OCI-LY7 (cell line): Measurements from ENCODE around the gene OPRM1. TPM values are rescaled to one million over a fixed set of nuclear protein-coding genes. Genes with fewer than 3 reads are reported as not detected.
"Not testable (repeated sequence)": the region's sequence is repeated elsewhere in the genome, so short reads cannot be mapped to it uniquely, and the experiment has no call there.

Experiments used
- BruUV-seq: library from RNA; stranded (reverse); fragments of 400-500 nt; replicated peaks from 2 replicates; lab custom pipeline; 2021; lab: Mats Ljungman, UMichigan
- CTCF ChIA-PET: fragments of 300-600 bp; sonication (Branson Sonifier 250); formaldehyde crosslinking; loops from one replicate; lab custom pipeline; 2022; ENCODE audit warnings: antibody characterized with exemption; ENCODE audit not compliant: unreplicated experiment; lab: Charles Lee
- POLR2A ChIA-PET: fragments of 300-600 bp; sonication (Branson Sonifier 250); formaldehyde crosslinking; loops from one replicate; lab custom pipeline; 2022; ENCODE audit warnings: antibody characterized with exemption; lab: Charles Lee
- DNase-seq: peaks from one replicate; pipeline ENCODE4 v3.0.0-alpha.2; 2015; ENCODE audit warnings: low spot score
- H2AFZ ChIP-seq: fragments of 200-600 bp; sonication (generic), shearing (Covaris generic); 2 replicates; pipeline ENCODE4 v1.6.1; 2014; ENCODE audit warnings: mild to moderate bottlenecking, antibody characterized with exemption, low read length, moderate library complexity
- H3K27ac ChIP-seq: fragments of 200-600 bp; sonication (generic); 2 replicates; pipeline ENCODE4 v1.5.1; 2014; ENCODE audit warnings: mixed run types, low read depth, mild to moderate bottlenecking, moderate library complexity, low read length, inconsistent platforms; ENCODE audit not compliant: poor library complexity, severe bottlenecking
- H3K36me3 ChIP-seq: fragments of 200-600 bp; sonication (generic); 2 replicates; pipeline ENCODE4 v1.6.1; 2014; ENCODE audit warnings: mild to moderate bottlenecking, antibody characterized with exemption, low read length, moderate library complexity, mixed read lengths; ENCODE audit not compliant: insufficient read depth
- H3K4me1 ChIP-seq: fragments of 200-600 bp; sonication (generic); 2 replicates; pipeline ENCODE4 v1.5.1; 2014; ENCODE audit warnings: mild to moderate bottlenecking, low read length; ENCODE audit not compliant: insufficient read depth, poor library complexity, severe bottlenecking
- H3K4me2 ChIP-seq: fragments of 200-600 bp; sonication (generic); 2 replicates; pipeline ENCODE4 v1.6.1; 2014; ENCODE audit warnings: mild to moderate bottlenecking, low read length
- H3K4me3 ChIP-seq: fragments of 200-600 bp; sonication (generic); 2 replicates; pipeline ENCODE4 v1.5.1; 2014; ENCODE audit warnings: mild to moderate bottlenecking, low read depth, low read length; ENCODE audit not compliant: poor library complexity, severe bottlenecking
- H3K79me2 ChIP-seq: fragments of 200-600 bp; sonication (generic); 2 replicates; pipeline ENCODE4 v1.6.1; 2016; ENCODE audit warnings: low read depth, mild to moderate bottlenecking, low read length, moderate library complexity, mixed read lengths; ENCODE audit not compliant: insufficient read depth
- H3K9me2 ChIP-seq: fragments of 200-600 bp; sonication (generic); 2 replicates; pipeline ENCODE4 v1.6.1; 2016; ENCODE audit warnings: mild to moderate bottlenecking, low read length, mixed read lengths; ENCODE audit not compliant: insufficient read depth
- H3K9me3 ChIP-seq: fragments of 200-600 bp; sonication (generic); 2 replicates; pipeline ENCODE4 v1.6.1; 2014; ENCODE audit warnings: mild to moderate bottlenecking, mixed run types, low read length, mixed read lengths
- H4K20me1 ChIP-seq: fragments of 200-600 bp; sonication (generic); 2 replicates; pipeline ENCODE4 v1.6.1; 2014; ENCODE audit warnings: mild to moderate bottlenecking, antibody characterized with exemption, low read length, moderate library complexity, mixed read lengths; ENCODE audit not compliant: insufficient read depth
- EZH2phosphoT487 ChIP-seq: fragments of 200-600 bp; sonication (generic); IDR thresholded peaks from 2 replicates; pipeline ENCODE4 v1.6.1; 2018; ENCODE audit warnings: low read depth, borderline replicate concordance, mild to moderate bottlenecking, mixed run types, antibody characterized with exemption, low read length, moderate library complexity, mixed read lengths
- intact Hi-C: fragments of 100-400 bp; cut with micrococcal nuclease; formaldehyde crosslinking; loops from one replicate; pipeline ENCODE4 v1.10.0; 2022; ENCODE audit not compliant: unreplicated experiment
- total RNA-seq, 2 experiments: library from RNA; depleted of rRNA in 1 of 2; stranded (reverse); fragments of >200 nt in 1 of 2; shearing (Covaris generic) in 1 of 2; gene quantifications; 2 replicates each; pipeline ENCODE4 v1.2.3, GENCODE V29; 2014 to 2022
- TF ChIP-seq, protein P1 (sequence below): fragments of 200-600 bp; sonication (generic); conservative IDR thresholded peaks from 2 replicates; pipeline ENCODE4 v1.5.1; 2014; ENCODE audit warnings: mild to moderate bottlenecking, antibody characterized with exemption, low read length, moderate library complexity, mixed read lengths

Gene OPRM1
- total RNA-seq, 2 experiments from 2014 or later, result not detected

DNA sequence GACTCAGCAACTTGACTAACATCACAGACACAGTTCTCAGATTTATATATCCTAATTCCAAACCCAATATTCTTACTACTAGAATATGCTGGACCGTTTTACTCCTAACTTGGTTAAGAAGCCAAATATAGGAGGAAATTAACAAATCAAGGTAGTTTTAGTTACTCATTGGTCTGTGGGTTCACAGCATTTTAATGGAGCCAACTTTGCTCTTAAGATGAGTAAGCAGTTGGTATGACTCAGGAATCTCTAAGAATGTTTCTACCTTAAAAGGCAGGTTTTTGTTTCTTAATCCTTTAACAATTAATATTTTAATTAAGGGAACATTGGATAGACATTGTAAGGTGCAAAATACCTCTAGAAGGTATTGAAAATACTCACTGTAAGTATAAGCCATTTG lies 31.6 kb downstream of the OPRM1 start:
- Histone ChIP-seq H4K20me1 (no peaks in the 10 kb centered on the region), H3K27ac (no peak overlapping the region), H3K36me3 (no peaks in the 10 kb centered on the region), H3K79me2 (no peaks in the 10 kb centered on the region), H3K4me2 (no peak overlapping the region), H3K4me3 (no peak overlapping the region), H3K9me3 (no peaks in the 10 kb centered on the region), H3K4me1 (no peaks in the 10 kb centered on the region), H3K9me2 (no peaks in the 10 kb centered on the region), H2AFZ (no peak overlapping the region)
- POLR2A ChIA-PET, result no interaction called here
- no peak for DNase-seq
- no TSS peak for BruUV-seq
- TF ChIP-seq EZH2phosphoT487, result no peak
- TF ChIP-seq, protein P1, sequence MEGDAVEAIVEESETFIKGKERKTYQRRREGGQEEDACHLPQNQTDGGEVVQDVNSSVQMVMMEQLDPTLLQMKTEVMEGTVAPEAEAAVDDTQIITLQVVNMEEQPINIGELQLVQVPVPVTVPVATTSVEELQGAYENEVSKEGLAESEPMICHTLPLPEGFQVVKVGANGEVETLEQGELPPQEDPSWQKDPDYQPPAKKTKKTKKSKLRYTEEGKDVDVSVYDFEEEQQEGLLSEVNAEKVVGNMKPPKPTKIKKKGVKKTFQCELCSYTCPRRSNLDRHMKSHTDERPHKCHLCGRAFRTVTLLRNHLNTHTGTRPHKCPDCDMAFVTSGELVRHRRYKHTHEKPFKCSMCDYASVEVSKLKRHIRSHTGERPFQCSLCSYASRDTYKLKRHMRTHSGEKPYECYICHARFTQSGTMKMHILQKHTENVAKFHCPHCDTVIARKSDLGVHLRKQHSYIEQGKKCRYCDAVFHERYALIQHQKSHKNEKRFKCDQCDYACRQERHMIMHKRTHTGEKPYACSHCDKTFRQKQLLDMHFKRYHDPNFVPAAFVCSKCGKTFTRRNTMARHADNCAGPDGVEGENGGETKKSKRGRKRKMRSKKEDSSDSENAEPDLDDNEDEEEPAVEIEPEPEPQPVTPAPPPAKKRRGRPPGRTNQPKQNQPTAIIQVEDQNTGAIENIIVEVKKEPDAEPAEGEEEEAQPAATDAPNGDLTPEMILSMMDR, result no peak
- intact Hi-C loops, result no loop called here
- CTCF ChIA-PET, result no interaction called here

DNA sequence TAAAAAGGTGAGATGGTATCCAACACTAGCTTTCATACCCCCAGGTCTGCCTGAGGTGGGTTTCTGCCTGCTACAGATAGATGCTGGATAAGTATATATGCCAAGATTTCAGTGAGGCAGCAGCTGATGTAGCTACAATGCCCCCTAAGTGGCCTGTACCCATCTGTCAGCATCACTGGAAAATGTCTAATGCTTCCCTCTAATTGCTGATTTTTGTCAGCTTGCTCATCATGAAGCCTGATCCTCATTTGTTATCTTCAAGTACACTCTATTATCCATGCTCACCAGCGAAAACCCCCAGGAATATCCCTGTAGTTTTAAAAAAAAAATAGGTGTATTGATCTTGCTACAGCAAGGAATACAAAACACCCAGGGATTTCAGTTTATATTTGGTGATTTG lies 32.2 kb downstream of the OPRM1 start:
- Histone ChIP-seq H3K27ac (no peak overlapping the region), H3K9me3 (no peaks in the 10 kb centered on the region), H3K9me2 (no peaks in the 10 kb centered on the region), H3K36me3 (no peaks in the 10 kb centered on the region), H3K4me1 (no peaks in the 10 kb centered on the region), H3K4me2 (no peak overlapping the region), H4K20me1 (no peaks in the 10 kb centered on the region), H3K4me3 (no peak overlapping the region), H3K79me2 (no peaks in the 10 kb centered on the region), H2AFZ (no peak overlapping the region)
- no peak for TF ChIP-seq EZH2phosphoT487
- TF ChIP-seq, protein P1, result no peak
- POLR2A ChIA-PET, result interaction anchor here (1.0 kb wide), 1 partner anchor 9 kb away, joined by 3 read pairs; no protein-coding TSS in a partner anchor
- intact Hi-C loops, result no loop called here
- DNase-seq, result no peak
- no TSS peak for BruUV-seq
- CTCF ChIA-PET, result no interaction called here

DNA sequence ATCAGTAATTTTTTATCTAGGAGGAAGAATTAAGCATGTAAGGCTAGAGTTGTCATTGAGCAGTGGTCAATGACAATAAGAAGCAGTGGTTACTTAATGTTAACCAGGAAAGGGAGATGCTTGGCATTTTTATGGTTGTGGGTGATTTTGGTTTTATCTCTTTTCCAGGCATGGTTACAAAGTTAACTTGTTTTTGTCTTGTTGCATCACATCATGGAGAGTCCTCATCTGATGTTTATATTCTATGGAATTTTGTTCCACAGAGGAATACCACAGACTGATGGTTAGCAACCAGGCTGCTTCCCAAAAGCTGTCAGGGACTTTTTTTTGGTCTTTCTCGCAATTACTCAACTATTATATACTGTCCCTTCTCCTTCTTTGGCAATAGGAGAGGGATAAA lies 32.7 kb downstream of the OPRM1 start:
- Histone ChIP-seq H3K79me2 (no peaks in the 10 kb centered on the region), H3K9me3 (no peaks in the 10 kb centered on the region), H3K4me1 (no peaks in the 10 kb centered on the region), H3K36me3 (no peaks in the 10 kb centered on the region), H2AFZ (no peak overlapping the region), H3K9me2 (no peaks in the 10 kb centered on the region), H3K27ac (no peak overlapping the region), H3K4me2 (no peak overlapping the region), H4K20me1 (no peaks in the 10 kb centered on the region), H3K4me3 (no peak overlapping the region)
- ChIA-PET POLR2A (interaction anchor here (0.5 to 1.0 kb wide), 2 partner anchors 10 to 59 kb away, joined by 3 read pairs; no protein-coding TSS in a partner anchor), CTCF (no interaction called here)
- BruUV-seq, result no TSS peak
- DNase-seq, result no peak
- intact Hi-C loops, result no loop called here
- TF ChIP-seq, protein P1, result no peak
- no peak for TF ChIP-seq EZH2phosphoT487

DNA sequence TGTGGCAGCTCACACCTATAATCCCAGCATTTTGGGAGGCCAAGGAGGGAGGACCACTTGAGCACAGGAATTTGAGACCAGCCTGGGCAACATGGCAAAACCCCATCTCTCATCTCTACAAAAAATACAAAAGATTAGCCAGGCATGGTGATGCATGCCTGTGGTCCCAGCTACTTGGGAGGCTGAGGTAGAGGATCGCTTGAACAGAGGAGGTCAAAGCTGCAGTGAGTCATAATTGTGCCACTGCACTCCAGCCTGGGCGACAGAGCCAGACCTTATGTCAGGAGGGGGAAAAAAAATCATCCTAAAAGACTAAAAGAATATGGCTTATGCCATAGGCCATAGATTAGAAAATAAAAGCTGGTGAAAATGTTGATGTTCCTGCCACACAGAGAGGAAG lies 39.6 kb downstream of the OPRM1 start:
- H3K4me1 ChIP-seq, CTCF ChIA-PET, H3K79me2 ChIP-seq, BruUV-seq, H3K36me3 ChIP-seq, intact Hi-C loops, H3K9me3 ChIP-seq, H3K27ac ChIP-seq, DNase-seq, H3K4me3 ChIP-seq, H3K9me2 ChIP-seq, H2AFZ ChIP-seq, POLR2A ChIA-PET, H4K20me1 ChIP-seq, H3K4me2 ChIP-seq: not testable (repeated sequence)
